Thyroid gland (tissue), 4 donors: ENCODE results near the gene NADK2.

ENCODE experiments used
- POLR2A ChIP-seq, 2 donors: fragments of 450-650 bp; IDR thresholded peaks; one replicate each; pipeline ENCODE4 v1.6.1; 2017; ENCODE audit warnings: antibody characterized with exemption in 2 of 2, mild to moderate bottlenecking in 2 of 2, moderate library complexity in 1 of 2
- TF ChIP-seq, protein P1 (sequence below), 6 experiments: fragments of 200-600 bp in 3 of 6; fragments of 450-650 bp in 3 of 6; sonication (generic) in 3 of 6; IDR thresholded peaks; one replicate each; pipeline ENCODE4 v1.5.1; 2016 to 2019; ENCODE audit warnings: antibody characterized with exemption in 6 of 6, mild to moderate bottlenecking in 2 of 6, inconsistent platforms in 1 of 6, moderate library complexity in 1 of 6

GRCh38 chr5:36272136-36272690, 30.5 kb upstream of the NADK2 start:
- no peak for TF ChIP-seq POLR2A (IDR thresholded peaks at IDR 0.05)
- TF ChIP-seq, protein P1, sequence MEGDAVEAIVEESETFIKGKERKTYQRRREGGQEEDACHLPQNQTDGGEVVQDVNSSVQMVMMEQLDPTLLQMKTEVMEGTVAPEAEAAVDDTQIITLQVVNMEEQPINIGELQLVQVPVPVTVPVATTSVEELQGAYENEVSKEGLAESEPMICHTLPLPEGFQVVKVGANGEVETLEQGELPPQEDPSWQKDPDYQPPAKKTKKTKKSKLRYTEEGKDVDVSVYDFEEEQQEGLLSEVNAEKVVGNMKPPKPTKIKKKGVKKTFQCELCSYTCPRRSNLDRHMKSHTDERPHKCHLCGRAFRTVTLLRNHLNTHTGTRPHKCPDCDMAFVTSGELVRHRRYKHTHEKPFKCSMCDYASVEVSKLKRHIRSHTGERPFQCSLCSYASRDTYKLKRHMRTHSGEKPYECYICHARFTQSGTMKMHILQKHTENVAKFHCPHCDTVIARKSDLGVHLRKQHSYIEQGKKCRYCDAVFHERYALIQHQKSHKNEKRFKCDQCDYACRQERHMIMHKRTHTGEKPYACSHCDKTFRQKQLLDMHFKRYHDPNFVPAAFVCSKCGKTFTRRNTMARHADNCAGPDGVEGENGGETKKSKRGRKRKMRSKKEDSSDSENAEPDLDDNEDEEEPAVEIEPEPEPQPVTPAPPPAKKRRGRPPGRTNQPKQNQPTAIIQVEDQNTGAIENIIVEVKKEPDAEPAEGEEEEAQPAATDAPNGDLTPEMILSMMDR (IDR thresholded peaks at IDR 0.05): no peak
